ENCODE measurements around the gene RARRES2. TPM values are rescaled to one million over a fixed set of nuclear protein-coding genes. Genes with fewer than 3 reads are reported as not detected.

Gene RARRES2
- polyA plus RNA-seq, 3 donors = 39.2 to 49.2 (median 40.8) TPM

- no peak for DNase-seq (ENCODE audit: low read depth in 3 of 3, low spot score in 2 of 3)
These were observed 1.2 kb downstream of the RARRES2 start for GRCh38 chr7:150340024-150340749.

GRCh38 chr7:150339409-150339809 lies 2.0 kb downstream of the RARRES2 start:
- no peak for DNase-seq (ENCODE audit: low read depth in 3 of 3, low spot score in 2 of 3)

GRCh38 chr7:150338166-150338829 lies 3.1 kb downstream of the RARRES2 start:
- DNase-seq (ENCODE audit: low read depth in 3 of 3, low spot score in 2 of 3) = no peak

GRCh38 chr7:150337659-150338081 lies 3.8 kb downstream of the RARRES2 start:
- no peak for DNase-seq (ENCODE audit: low read depth in 3 of 3, low spot score in 2 of 3)

GRCh38 chr7:150337179-150337578 lies 4.2 kb downstream of the RARRES2 start:
- no peak for DNase-seq (ENCODE audit: low read depth in 3 of 3, low spot score in 2 of 3)

- DNase-seq (ENCODE audit: low read depth in 3 of 3, low spot score in 2 of 3) = no peak
These were observed 4.7 kb downstream of the RARRES2 start for GRCh38 chr7:150336746-150337145.

GRCh38 chr7:150335774-150336112 lies 5.7 kb downstream of the RARRES2 start:
- no peak for DNase-seq (ENCODE audit: low read depth in 3 of 3, low spot score in 2 of 3)

- no peak for DNase-seq (ENCODE audit: low read depth in 3 of 3, low spot score in 2 of 3)
These were observed 6.2 kb downstream of the RARRES2 start for GRCh38 chr7:150335108-150335773.

- no peak for DNase-seq (ENCODE audit: low read depth in 3 of 3, low spot score in 2 of 3)
These were observed 7.3 kb downstream of the RARRES2 start for GRCh38 chr7:150334108-150334507.

GRCh38 chr7:150333659-150334058 lies 7.8 kb downstream of the RARRES2 start:
- DNase-seq (ENCODE audit: low read depth in 3 of 3, low spot score in 2 of 3) = no peak

- no peak for DNase-seq (ENCODE audit: low read depth in 3 of 3, low spot score in 2 of 3)
These were observed 8.4 kb downstream of the RARRES2 start for GRCh38 chr7:150332852-150333635.

- no peak for DNase-seq (ENCODE audit: low read depth in 3 of 3, low spot score in 2 of 3)
These were observed 11.1 kb downstream of the RARRES2 start for GRCh38 chr7:150330211-150330885.

- DNase-seq (ENCODE audit: low read depth in 3 of 3, low spot score in 2 of 3) = no peak
These were observed 11.9 kb downstream of the RARRES2 start for GRCh38 chr7:150329331-150330120.

GRCh38 chr7:150327308-150327707 lies 14.1 kb downstream of the RARRES2 start:
- no peak for DNase-seq (ENCODE audit: low read depth in 3 of 3, low spot score in 2 of 3)

- DNase-seq (ENCODE audit: low read depth in 3 of 3, low spot score in 2 of 3) = no peak
These were observed 14.7 kb downstream of the RARRES2 start for GRCh38 chr7:150326657-150327268.

GRCh38 chr7:150325901-150326300 lies 15.5 kb downstream of the RARRES2 start:
- no peak for DNase-seq (ENCODE audit: low read depth in 3 of 3, low spot score in 2 of 3)

- no peak for DNase-seq (ENCODE audit: low read depth in 3 of 3, low spot score in 2 of 3)
These were observed 16.3 kb downstream of the RARRES2 start for GRCh38 chr7:150325110-150325611.

GRCh38 chr7:150324373-150324961 lies 17.0 kb downstream of the RARRES2 start:
- DNase-seq (ENCODE audit: low read depth in 3 of 3, low spot score in 2 of 3) = no peak

Measured in right renal cortex interstitium (tissue), 3 donors.